ENCODE data around the gene TMEM123. TPM values are rescaled to one million over a fixed set of nuclear protein-coding genes. Genes with fewer than 3 reads are reported as not detected.

Gene TMEM123
- total and polyA plus RNA-seq, 2 of the 4 experiments (the other 2 are of a cell fraction), result 96.9 to 127 TPM

DNA sequence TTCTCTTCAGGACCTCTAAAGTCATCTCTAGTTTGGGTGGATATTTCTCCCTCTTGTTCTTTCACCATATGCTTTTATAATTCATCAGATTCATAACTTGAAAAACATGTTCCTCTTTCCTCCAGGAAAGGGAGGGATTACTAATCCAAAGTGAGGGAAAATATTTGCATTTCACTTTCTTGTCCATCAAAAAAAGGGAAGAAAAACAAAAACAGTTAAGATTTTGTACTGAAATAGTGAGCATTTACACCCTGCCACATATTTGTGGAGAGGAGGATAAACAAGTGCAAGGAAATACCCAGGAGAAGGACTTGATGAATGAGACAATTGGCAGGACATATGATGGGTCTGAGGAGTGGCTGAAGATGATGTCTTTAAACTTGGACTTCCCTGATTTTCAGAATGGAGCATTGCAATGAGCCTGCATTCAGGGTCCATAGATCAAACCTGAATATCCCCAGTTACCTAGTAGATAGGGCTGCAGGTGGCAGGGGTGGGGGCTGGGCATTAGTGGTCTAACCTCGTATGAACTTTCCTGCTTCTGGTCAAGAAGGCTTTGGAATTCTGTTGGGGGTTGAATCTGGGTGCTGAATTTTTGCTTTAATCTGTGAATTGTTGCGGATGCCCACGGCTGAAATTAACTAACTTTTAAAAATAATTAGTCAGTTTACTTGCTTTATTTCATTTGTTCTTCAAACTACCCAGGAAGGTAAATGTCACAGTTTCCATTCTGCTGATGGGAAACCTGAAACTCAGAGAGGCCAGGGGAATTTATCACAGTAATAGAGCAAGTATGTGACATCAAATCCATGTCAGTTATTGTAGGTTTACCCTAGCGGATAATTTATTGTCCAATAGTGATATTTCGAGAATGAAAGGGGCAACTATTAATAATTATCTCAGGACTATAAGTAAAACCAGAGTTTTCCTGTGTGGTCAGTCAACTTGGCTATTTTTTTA lies 36.9 kb upstream of the TMEM123 start:
- no peaks in the 10 kb centered on the region for H4K20me1 ChIP-seq (ENCODE audit: insufficient read depth, low read length)
- dilution Hi-C loops (cut with HindIII; ENCODE audit: low sequenced_read_pairs, unreplicated experiment) (no loop called here), intact Hi-C loops (cut with micrococcal nuclease) (no loop called here), in situ Hi-C loops (cut with MboI; ENCODE audit: low sequenced_read_pairs) (loop anchor here (25.0 kb wide), 1 partner anchor 1052 kb away; no protein-coding TSS in a partner anchor)
- H3K4ac ChIP-seq (ENCODE audit: low read depth, low read length), result no peak overlapping the region
- CTCF ChIA-PET, result no interaction called here
- H2AFZ ChIP-seq (replicated peaks; ENCODE audit: low read length, poor library complexity), result no peak overlapping the region
- no peaks in the 10 kb centered on the region for H3K9me1 ChIP-seq (ENCODE audit: insufficient read depth, low read length)
- H3K9ac ChIP-seq (ENCODE audit: low read depth, low read length), result no peak overlapping the region
- H4K8ac ChIP-seq (ENCODE audit: low read depth in 2 of 2, low read length in 2 of 2), result no peak overlapping the region
- WGBS, 2 experiments (ENCODE audit: extremely low coverage in 2 of 2, insufficient read length in 1 of 2), result no CpG with 5 or more reads among the region's 5 CpGs
- H2BK5ac ChIP-seq (ENCODE audit: low read depth, low read length, poor library complexity, severe bottlenecking), result no peak overlapping the region
- H3K79me1 ChIP-seq (ENCODE audit: low read depth in 1 of 2, low read length in 2 of 2), result no peaks in the 10 kb centered on the region
- H3K4me1 ChIP-seq (ENCODE audit: control insufficient read depth, insufficient read depth, low read length), result no peaks in the 10 kb centered on the region
- no peak overlapping the region for H3K14ac ChIP-seq (replicated peaks; ENCODE audit: low read depth, low read length)
- no peak overlapping the region for H3K23ac ChIP-seq (ENCODE audit: low read depth, low read length)
- H3K56ac ChIP-seq (ENCODE audit: extremely low read depth, insufficient read depth, low read length), result no peak overlapping the region
- H3K27ac ChIP-seq (ENCODE audit: insufficient read depth, low read length), result no peak overlapping the region
- DNase-seq (no peak), ATAC-seq (ENCODE audit: low read depth) (no peak)
- H2BK120ac ChIP-seq (ENCODE audit: low read depth, low read length), result no peak overlapping the region
- no peak overlapping the region for H2AK5ac ChIP-seq (ENCODE audit: low read depth, low read length)
- H3K4me3 ChIP-seq (ENCODE audit: insufficient read depth, low read depth, low read length), result no peak overlapping the region
- no peak overlapping the region for H3K4me2 ChIP-seq (ENCODE audit: low read depth, low read length)
- H4K91ac ChIP-seq (ENCODE audit: insufficient read depth, low read depth, low read length), result no peak overlapping the region
- no TSS peak for BruUV-seq (replicated peaks)
- no peak overlapping the region for H2BK15ac ChIP-seq (ENCODE audit: low read depth, low read length)
- H3K27me3 ChIP-seq (ENCODE audit: control insufficient read depth, insufficient read depth, low read length), result no peaks in the 10 kb centered on the region; the same call in 1 of the 2 replicates
- no peak overlapping the region for H4K5ac ChIP-seq (ENCODE audit: low read depth, low read length)
- no peak overlapping the region for H2BK20ac ChIP-seq (ENCODE audit: low read depth, low read length)
- H3K9me3 ChIP-seq (ENCODE audit: control insufficient read depth, insufficient read depth, low read length), result no peaks in the 10 kb centered on the region
- POLR2A ChIA-PET (ENCODE audit: unreplicated experiment), result no interaction called here
- no peak overlapping the region for H3K18ac ChIP-seq (ENCODE audit: low read depth, low read length)
- no peaks in the 10 kb centered on the region for H3K36me3 ChIP-seq (ENCODE audit: control insufficient read depth, insufficient read depth, low read length)
- H2AK9ac ChIP-seq (replicated peaks; ENCODE audit: low read depth, low read length, poor library complexity), result no peak overlapping the region
- TF ChIP-seq MXI1 (IDR thresholded peaks at IDR 0.05; ENCODE audit: borderline replicate concordance, low read depth, low read length) (no peak), CEBPB (IDR thresholded peaks at IDR 0.05; ENCODE audit: low read depth, low read length) (no peak), RFX5 (IDR thresholded peaks at IDR 0.05; ENCODE audit: low read depth, low read length) (no peak), CHD1 (IDR thresholded peaks at IDR 0.05; ENCODE audit: low read depth, low read length) (no peak), POLR2A (IDR thresholded peaks at IDR 0.05; ENCODE audit: low read depth, low read length) (no peak), SMC3 (IDR thresholded peaks at IDR 0.05; ENCODE audit: low read depth, low read length) (no peak), RCOR1 (IDR thresholded peaks at IDR 0.05; ENCODE audit: insufficient replicate concordance, low read length) (no peak), FOS (IDR thresholded peaks at IDR 0.05; ENCODE audit: low read depth, low read length) (no peak), RAD21 (IDR thresholded peaks at IDR 0.05; ENCODE audit: low read length) (no peak), MAFK (IDR thresholded peaks at IDR 0.05; ENCODE audit: low read depth, low read length) (no peak), MAZ (IDR thresholded peaks at IDR 0.05; ENCODE audit: borderline replicate concordance, low read depth, low read length) (no peak), BHLHE40 (IDR thresholded peaks at IDR 0.05; ENCODE audit: low read depth, low read length) (no peak)
- TF ChIP-seq, protein P1, sequence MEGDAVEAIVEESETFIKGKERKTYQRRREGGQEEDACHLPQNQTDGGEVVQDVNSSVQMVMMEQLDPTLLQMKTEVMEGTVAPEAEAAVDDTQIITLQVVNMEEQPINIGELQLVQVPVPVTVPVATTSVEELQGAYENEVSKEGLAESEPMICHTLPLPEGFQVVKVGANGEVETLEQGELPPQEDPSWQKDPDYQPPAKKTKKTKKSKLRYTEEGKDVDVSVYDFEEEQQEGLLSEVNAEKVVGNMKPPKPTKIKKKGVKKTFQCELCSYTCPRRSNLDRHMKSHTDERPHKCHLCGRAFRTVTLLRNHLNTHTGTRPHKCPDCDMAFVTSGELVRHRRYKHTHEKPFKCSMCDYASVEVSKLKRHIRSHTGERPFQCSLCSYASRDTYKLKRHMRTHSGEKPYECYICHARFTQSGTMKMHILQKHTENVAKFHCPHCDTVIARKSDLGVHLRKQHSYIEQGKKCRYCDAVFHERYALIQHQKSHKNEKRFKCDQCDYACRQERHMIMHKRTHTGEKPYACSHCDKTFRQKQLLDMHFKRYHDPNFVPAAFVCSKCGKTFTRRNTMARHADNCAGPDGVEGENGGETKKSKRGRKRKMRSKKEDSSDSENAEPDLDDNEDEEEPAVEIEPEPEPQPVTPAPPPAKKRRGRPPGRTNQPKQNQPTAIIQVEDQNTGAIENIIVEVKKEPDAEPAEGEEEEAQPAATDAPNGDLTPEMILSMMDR (conservative IDR thresholded peaks at IDR 0.05; ENCODE audit: low read depth, low read length), result no peak
- TF ChIP-seq, protein P2, sequence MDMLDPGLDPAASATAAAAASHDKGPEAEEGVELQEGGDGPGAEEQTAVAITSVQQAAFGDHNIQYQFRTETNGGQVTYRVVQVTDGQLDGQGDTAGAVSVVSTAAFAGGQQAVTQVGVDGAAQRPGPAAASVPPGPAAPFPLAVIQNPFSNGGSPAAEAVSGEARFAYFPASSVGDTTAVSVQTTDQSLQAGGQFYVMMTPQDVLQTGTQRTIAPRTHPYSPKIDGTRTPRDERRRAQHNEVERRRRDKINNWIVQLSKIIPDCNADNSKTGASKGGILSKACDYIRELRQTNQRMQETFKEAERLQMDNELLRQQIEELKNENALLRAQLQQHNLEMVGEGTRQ (IDR thresholded peaks at IDR 0.05; ENCODE audit: low read depth, low read length), result no peak
- TF ChIP-seq, protein P3, sequence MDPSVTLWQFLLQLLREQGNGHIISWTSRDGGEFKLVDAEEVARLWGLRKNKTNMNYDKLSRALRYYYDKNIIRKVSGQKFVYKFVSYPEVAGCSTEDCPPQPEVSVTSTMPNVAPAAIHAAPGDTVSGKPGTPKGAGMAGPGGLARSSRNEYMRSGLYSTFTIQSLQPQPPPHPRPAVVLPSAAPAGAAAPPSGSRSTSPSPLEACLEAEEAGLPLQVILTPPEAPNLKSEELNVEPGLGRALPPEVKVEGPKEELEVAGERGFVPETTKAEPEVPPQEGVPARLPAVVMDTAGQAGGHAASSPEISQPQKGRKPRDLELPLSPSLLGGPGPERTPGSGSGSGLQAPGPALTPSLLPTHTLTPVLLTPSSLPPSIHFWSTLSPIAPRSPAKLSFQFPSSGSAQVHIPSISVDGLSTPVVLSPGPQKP (IDR thresholded peaks at IDR 0.05; ENCODE audit: borderline replicate concordance, low read depth, low read length), result no peak
